GM12878 (cell line): Measurements from ENCODE around the gene NT5DC4. TPM values are rescaled to one million over a fixed set of nuclear protein-coding genes. Genes with fewer than 3 reads are reported as not detected.

Experiments used
- ATAC-seq: fragments of 200-7000 bp; cut with Tn5 transposase; 3 replicates; pipeline ENCODE4 v1.9.1; 2020; ENCODE audit warnings: mild to moderate bottlenecking, moderate library complexity
- BruUV-seq: library from RNA; stranded (reverse); fragments of 400-500 nt; replicated peaks from 2 replicates; lab custom pipeline; 2021; lab: Mats Ljungman, UMichigan
- CTCF ChIA-PET: fragments of 300-600 bp; sonication (Branson Sonifier 250); formaldehyde crosslinking; extraction: SDS; loops from one replicate; lab custom pipeline; 2021; ENCODE audit warnings: inconsistent platforms; lab: Yijun Ruan, JAX
- POLR2A ChIA-PET: fragments of 350-600 bp; formaldehyde crosslinking; extraction: SDS; loops from one replicate; lab custom pipeline; 2021; ENCODE audit warnings: inconsistent platforms; lab: Charles Lee
- RAD21 ChIA-PET: fragments of 300-600 bp; sonication (Branson Sonifier 250); formaldehyde crosslinking; loops from one replicate; lab custom pipeline; 2023; ENCODE audit warnings: antibody characterized with exemption; ENCODE audit not compliant: unreplicated experiment; lab: Charles Lee
- SMC1A ChIA-PET: fragments of 300-600 bp; sonication (Branson Sonifier 250); formaldehyde crosslinking; loops from one replicate; lab custom pipeline; 2023; ENCODE audit not compliant: unreplicated experiment, uncharacterized antibody; lab: Charles Lee
- DNase-seq: peaks from one replicate; pipeline ENCODE4 v3.0.0-alpha.2; 2011; ENCODE audit warnings: low read depth, low spot score
- FAIRE-seq: peaks from 3 replicates; lab custom pipeline; 2011; peaks lifted over from hg19 to GRCh38; lab: Jason Lieb, UNC
- H2AFZ ChIP-seq: 2 replicates; pipeline ENCODE4 v1.6.0; 2011; ENCODE audit warnings: low read depth, low read length, control low read depth; ENCODE audit not compliant: control insufficient read depth
- H3K27ac ChIP-seq: 2 replicates; pipeline ENCODE4 v1.5.1; 2011; ENCODE audit warnings: control low read depth; ENCODE audit not compliant: control insufficient read depth, insufficient read depth
- H3K27me3 ChIP-seq, 2 experiments: replicated peaks in 1 of 2; 2 replicates each; pipeline versions ENCODE4 v1.6.0 to v1.6.1; 2011; ENCODE audit warnings: low read length in 1 of 2; ENCODE audit not compliant: control insufficient read depth in 2 of 2, insufficient read depth in 2 of 2
- H3K36me3 ChIP-seq, 2 experiments: 2 replicates each; pipeline ENCODE4 v1.5.1; 2011; ENCODE audit warnings: low read length in 1 of 2; ENCODE audit not compliant: control insufficient read depth in 2 of 2, insufficient read depth in 2 of 2
- H3K4me1 ChIP-seq: 2 replicates; pipeline ENCODE4 v1.6.1; 2011; ENCODE audit warnings: mild to moderate bottlenecking, low read length, moderate library complexity, mixed read lengths; ENCODE audit not compliant: control insufficient read depth, insufficient read depth
- H3K4me2 ChIP-seq: 2 replicates; pipeline ENCODE4 v1.6.0; 2011; ENCODE audit warnings: control low read depth; ENCODE audit not compliant: control insufficient read depth, insufficient read depth
- H3K4me3 ChIP-seq: fragments of 200-600 bp; sonication (generic); 2 replicates; pipeline ENCODE4 v1.5.1; 2016
- H3K79me2 ChIP-seq: 2 replicates; pipeline ENCODE4 v1.6.0; 2011; ENCODE audit warnings: low read length; ENCODE audit not compliant: control insufficient read depth, insufficient read depth
- H3K9ac ChIP-seq: 2 replicates; pipeline ENCODE4 v1.8.0; 2011; ENCODE audit warnings: low read length, control low read depth, mixed read lengths; ENCODE audit not compliant: control insufficient read depth, insufficient read depth
- H3K9me3 ChIP-seq: replicated peaks from 3 replicates; pipeline ENCODE4 v1.5.1; 2011; ENCODE audit warnings: mild to moderate bottlenecking, low read length; ENCODE audit not compliant: control insufficient read depth, insufficient read depth
- H4K20me1 ChIP-seq: 2 replicates; pipeline ENCODE4 v1.6.0; 2011; ENCODE audit not compliant: control insufficient read depth, insufficient read depth
- BCL11A ChIP-seq: IDR thresholded peaks from 2 replicates; pipeline ENCODE4 v1.6.1; 2011; ENCODE audit warnings: low read depth, low read length
- ESRRA ChIP-seq: IDR thresholded peaks from 2 replicates; pipeline ENCODE4 v1.6.1; 2012; ENCODE audit warnings: mild to moderate bottlenecking, low read length, improper control_type of control experiment
- IRF4 ChIP-seq: IDR thresholded peaks from 2 replicates; pipeline ENCODE4 v1.6.1; 2011; ENCODE audit warnings: low read depth, low read length
- POLR2A ChIP-seq: IDR thresholded peaks from 2 replicates; pipeline ENCODE4 v1.6.1; 2011; ENCODE audit warnings: low read depth, mild to moderate bottlenecking, low read length
- POLR2AphosphoS2 ChIP-seq: IDR thresholded peaks from 2 replicates; pipeline ENCODE4 v1.6.1; 2011; ENCODE audit warnings: low read depth, mild to moderate bottlenecking, low read length, improper control_type of control experiment, moderate library complexity
- RAD51 ChIP-seq: fragments of 450-650 bp; IDR thresholded peaks from 2 replicates; pipeline ENCODE4 v1.6.1; 2016; ENCODE audit warnings: moderate library complexity, mild to moderate bottlenecking, inconsistent platforms
- RCOR1 ChIP-seq: conservative IDR thresholded peaks from 2 replicates; pipeline ENCODE4 v1.6.1; 2012; ENCODE audit warnings: low read depth, low read length, improper control_type of control experiment
- ZZZ3 ChIP-seq: IDR thresholded peaks from 2 replicates; pipeline ENCODE4 v1.6.1; 2011; ENCODE audit warnings: low read depth; ENCODE audit not compliant: control insufficient read depth, insufficient read length
- WGBS: methylation state at CpG from one replicate; pipeline ENCODE4 v1.1.6; 2016; ENCODE audit warnings: low lambda C conversion rate; ENCODE audit not compliant: insufficient replicate concordance, insufficient coverage; ENCODE audit errors: missing lambda C conversion rate; 5-methylcytosine and 5-hydroxymethylcytosine counted together
- in situ Hi-C: fragments of 300-500 bp; cut with MboI; formaldehyde crosslinking; loops from 9 replicates; pipeline ENCODE4 v1.14.3; 2018; ENCODE audit warnings: mixed read lengths
- intact Hi-C: fragments of 100-400 bp; cut with micrococcal nuclease; formaldehyde crosslinking; loops from one replicate; pipeline ENCODE4 v1.14.2; 2022; ENCODE audit not compliant: unreplicated experiment
- polyA plus RNA-seq, 11 experiments: library from polyadenylated mRNA; depleted of rRNA in 4 of 11; unstranded in 6 of 11; stranded (reverse) in 5 of 11; fragments of >200 nt; fragmentation: Nextera tagmentation in 4 of 11; fragmentation: Illumina TruSeq in 1 of 11; extraction: Ambion mirVana in 4 of 11; extraction: Trizol in 1 of 11; gene quantifications; 1 replicate in 1 of 11; 2 replicates in 10 of 11; pipeline versions ENCODE4 v1.2.1 to v1.2.3, GENCODE V29; 2011 to 2016; ENCODE audit warnings: inconsistent platforms in 2 of 11, missing spikeins in 2 of 11, low read depth in 1 of 11
- total RNA-seq, 4 experiments: library from RNA; depleted of rRNA in 3 of 4; stranded (reverse); fragments of >200 nt in 3 of 4; fragmentation: Illumina TruSeq in 1 of 4; extraction: Trizol in 1 of 4; gene quantifications; 2 replicates each; pipeline versions ENCODE4 v1.2.1 to v1.2.3, GENCODE V29; 2013 to 2021
- TF ChIP-seq, protein P1 (sequence below): fragments of 450-650 bp; IDR thresholded peaks from 2 replicates; pipeline ENCODE4 v1.6.1; 2017; ENCODE audit warnings: low read depth, mild to moderate bottlenecking, moderate library complexity
- TF ChIP-seq, protein P2 (sequence below): IDR thresholded peaks from 2 replicates; pipeline ENCODE4 v1.6.1; 2011; ENCODE audit warnings: low read depth, low read length, improper control_type of control experiment, borderline replicate concordance
- TF ChIP-seq, protein P3 (sequence below): fragments of 150-350 bp; IDR thresholded peaks from 2 replicates; pipeline ENCODE4 v1.6.1; 2016; ENCODE audit warnings: low read depth, low read length

The NT5DC4 gene
- total and polyA plus RNA-seq, 10 of the 15 experiments (the other 5 are each of a cell fraction or from before 2014, with no cell fraction given) = 0.04 to 2.6 (median 0.32) TPM; not detected in 2

DNA sequence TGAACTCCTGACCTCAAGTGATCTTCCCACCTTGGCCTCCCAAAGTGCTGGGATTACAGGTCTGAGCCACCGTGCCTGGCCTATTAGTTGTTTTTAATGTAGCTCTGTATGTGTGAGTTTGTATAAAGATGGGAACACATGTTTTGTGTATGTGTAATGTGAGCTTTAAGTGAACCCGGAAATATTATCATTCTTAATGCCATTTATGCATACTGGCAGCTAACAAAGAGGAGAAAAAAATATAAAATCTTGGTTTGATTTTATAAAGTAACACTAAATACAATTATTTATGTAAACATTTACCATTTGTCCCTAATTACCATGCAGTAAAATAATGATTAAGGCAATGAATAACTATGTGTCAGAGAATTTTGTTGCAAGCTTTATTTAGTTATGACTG is 52.7 kb downstream of the NT5DC4 start:
- no peak for ATAC-seq
- in situ Hi-C loops = no loop called here
- ChIA-PET SMC1A (interaction anchor here (0.9 to 4.5 kb wide), 6 partner anchors 8 to 58 kb away, joined by 3 to 26 read pairs (median 4); no protein-coding TSS in a partner anchor), RAD21 (interaction anchor here (0.8 to 1.6 kb wide), 4 partner anchors 11 to 69 kb away, joined by 3 to 6 read pairs (median 3); no protein-coding TSS in a partner anchor), POLR2A (interaction anchor here (1.0 kb wide), 1 partner anchor 8 kb away, joined by 3 read pairs; no protein-coding TSS in a partner anchor), CTCF (interaction anchor here (0.8 to 3.0 kb wide), 4 partner anchors 8 to 112 kb away, joined by 3 to 17 read pairs (median 6); no protein-coding TSS in a partner anchor)
- Histone ChIP-seq H3K9ac (no peak overlapping the region), H3K27me3 (no peaks in the 10 kb centered on the region), H3K4me2 (no peak overlapping the region), H3K9me3 (no peaks in the 10 kb centered on the region), H3K36me3 (no peaks in the 10 kb centered on the region), H3K27ac (no peak overlapping the region), H3K79me2 (no peaks in the 10 kb centered on the region), H3K4me3 (no peak overlapping the region), H3K4me1 (no peaks in the 10 kb centered on the region), H2AFZ (no peak overlapping the region), H4K20me1 (no peaks in the 10 kb centered on the region)
- intact Hi-C loops = no loop called here
- no TSS peak for BruUV-seq
- FAIRE-seq = no peak
- 66% methylated on average over 2 of the region's 2 CpGs for WGBS
- TF ChIP-seq ZZZ3 = no peak
- no peak for TF ChIP-seq IRF4
- no peak for TF ChIP-seq POLR2AphosphoS2
- TF ChIP-seq, protein P1, sequence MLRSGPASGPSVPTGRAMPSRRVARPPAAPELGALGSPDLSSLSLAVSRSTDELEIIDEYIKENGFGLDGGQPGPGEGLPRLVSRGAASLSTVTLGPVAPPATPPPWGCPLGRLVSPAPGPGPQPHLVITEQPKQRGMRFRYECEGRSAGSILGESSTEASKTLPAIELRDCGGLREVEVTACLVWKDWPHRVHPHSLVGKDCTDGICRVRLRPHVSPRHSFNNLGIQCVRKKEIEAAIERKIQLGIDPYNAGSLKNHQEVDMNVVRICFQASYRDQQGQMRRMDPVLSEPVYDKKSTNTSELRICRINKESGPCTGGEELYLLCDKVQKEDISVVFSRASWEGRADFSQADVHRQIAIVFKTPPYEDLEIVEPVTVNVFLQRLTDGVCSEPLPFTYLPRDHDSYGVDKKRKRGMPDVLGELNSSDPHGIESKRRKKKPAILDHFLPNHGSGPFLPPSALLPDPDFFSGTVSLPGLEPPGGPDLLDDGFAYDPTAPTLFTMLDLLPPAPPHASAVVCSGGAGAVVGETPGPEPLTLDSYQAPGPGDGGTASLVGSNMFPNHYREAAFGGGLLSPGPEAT = no peak
- TF ChIP-seq, protein P2, sequence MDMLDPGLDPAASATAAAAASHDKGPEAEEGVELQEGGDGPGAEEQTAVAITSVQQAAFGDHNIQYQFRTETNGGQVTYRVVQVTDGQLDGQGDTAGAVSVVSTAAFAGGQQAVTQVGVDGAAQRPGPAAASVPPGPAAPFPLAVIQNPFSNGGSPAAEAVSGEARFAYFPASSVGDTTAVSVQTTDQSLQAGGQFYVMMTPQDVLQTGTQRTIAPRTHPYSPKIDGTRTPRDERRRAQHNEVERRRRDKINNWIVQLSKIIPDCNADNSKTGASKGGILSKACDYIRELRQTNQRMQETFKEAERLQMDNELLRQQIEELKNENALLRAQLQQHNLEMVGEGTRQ = no peak
- TF ChIP-seq, protein P3, sequence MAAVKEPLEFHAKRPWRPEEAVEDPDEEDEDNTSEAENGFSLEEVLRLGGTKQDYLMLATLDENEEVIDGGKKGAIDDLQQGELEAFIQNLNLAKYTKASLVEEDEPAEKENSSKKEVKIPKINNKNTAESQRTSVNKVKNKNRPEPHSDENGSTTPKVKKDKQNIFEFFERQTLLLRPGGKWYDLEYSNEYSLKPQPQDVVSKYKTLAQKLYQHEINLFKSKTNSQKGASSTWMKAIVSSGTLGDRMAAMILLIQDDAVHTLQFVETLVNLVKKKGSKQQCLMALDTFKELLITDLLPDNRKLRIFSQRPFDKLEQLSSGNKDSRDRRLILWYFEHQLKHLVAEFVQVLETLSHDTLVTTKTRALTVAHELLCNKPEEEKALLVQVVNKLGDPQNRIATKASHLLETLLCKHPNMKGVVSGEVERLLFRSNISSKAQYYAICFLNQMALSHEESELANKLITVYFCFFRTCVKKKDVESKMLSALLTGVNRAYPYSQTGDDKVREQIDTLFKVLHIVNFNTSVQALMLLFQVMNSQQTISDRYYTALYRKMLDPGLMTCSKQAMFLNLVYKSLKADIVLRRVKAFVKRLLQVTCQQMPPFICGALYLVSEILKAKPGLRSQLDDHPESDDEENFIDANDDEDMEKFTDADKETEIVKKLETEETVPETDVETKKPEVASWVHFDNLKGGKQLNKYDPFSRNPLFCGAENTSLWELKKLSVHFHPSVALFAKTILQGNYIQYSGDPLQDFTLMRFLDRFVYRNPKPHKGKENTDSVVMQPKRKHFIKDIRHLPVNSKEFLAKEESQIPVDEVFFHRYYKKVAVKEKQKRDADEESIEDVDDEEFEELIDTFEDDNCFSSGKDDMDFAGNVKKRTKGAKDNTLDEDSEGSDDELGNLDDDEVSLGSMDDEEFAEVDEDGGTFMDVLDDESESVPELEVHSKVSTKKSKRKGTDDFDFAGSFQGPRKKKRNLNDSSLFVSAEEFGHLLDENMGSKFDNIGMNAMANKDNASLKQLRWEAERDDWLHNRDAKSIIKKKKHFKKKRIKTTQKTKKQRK = no peak
- TF ChIP-seq RAD51 = no peak
- no peak for TF ChIP-seq POLR2A
- no peak for TF ChIP-seq BCL11A
- TF ChIP-seq RCOR1 = no peak
- no peak for TF ChIP-seq ESRRA
- DNase-seq = no peak
